HepG2 (cell line): Measurements from ENCODE around the gene CCDC170. TPM values are rescaled to one million over a fixed set of nuclear protein-coding genes. Genes with fewer than 3 reads are reported as not detected.

Source experiments
- MLX ChIP-seq: IDR thresholded peaks from 2 replicates; pipeline ENCODE4 v1.6.1; 2016
- SYNCRIP ChIP-seq: fragments of 200-400 bp; formaldehyde crosslinking; IDR thresholded peaks from 2 replicates; pipeline ENCODE4 v1.6.1; 2018; ENCODE audit warnings: mild to moderate bottlenecking, low read depth, low read length; ENCODE audit not compliant: insufficient read depth
- ZNF180 ChIP-seq: sonication (generic); formaldehyde crosslinking; IDR thresholded peaks from 2 replicates; pipeline ENCODE4 v1.4.0; 2020; ENCODE audit warnings: low read depth, missing genetic modification reagents, borderline replicate concordance
- ZNF318 ChIP-seq: sonication (generic); formaldehyde crosslinking; IDR thresholded peaks from 2 replicates; pipeline ENCODE4 v1.4.0; 2020; ENCODE audit warnings: mild to moderate bottlenecking, missing genetic modification reagents
- ZNF530 ChIP-seq: sonication (generic); formaldehyde crosslinking; IDR thresholded peaks from 2 replicates; pipeline ENCODE4 v1.5.0; 2020; ENCODE audit warnings: low read depth, mild to moderate bottlenecking, missing genetic modification reagents
- ZNF564 ChIP-seq: sonication (generic); formaldehyde crosslinking; IDR thresholded peaks from 2 replicates; pipeline ENCODE4 v1.8.1; 2023; ENCODE audit warnings: mild to moderate bottlenecking, missing genetic modification reagents
- ZNF574 ChIP-seq: sonication (generic); formaldehyde crosslinking; IDR thresholded peaks from 2 replicates; pipeline ENCODE4 v1.4.0; 2020; ENCODE audit warnings: missing genetic modification reagents
- polyA plus RNA-seq, 8 experiments: library from polyadenylated mRNA; depleted of rRNA in 3 of 8; stranded (reverse) in 7 of 8; unstranded in 1 of 8; fragments of >200 nt; fragmentation: Illumina TruSeq in 4 of 8; extraction: Trizol in 4 of 8; gene quantifications; 2 replicates each; pipeline versions ENCODE4 v1.2.1 to v1.2.3, GENCODE V29; 2011 to 2016; ENCODE audit warnings: low read depth in 4 of 8, missing spikeins in 1 of 8, mixed read lengths in 1 of 8; ENCODE audit not compliant: insufficient read depth in 1 of 8
- total RNA-seq, 5 experiments: library from RNA; depleted of rRNA; stranded (reverse); fragments of >200 nt; fragmentation: Illumina TruSeq; extraction: Trizol; gene quantifications; 2 replicates each; pipeline ENCODE4 v1.2.3, GENCODE V29; 2016; ENCODE audit warnings: low read depth in 1 of 5
- TF ChIP-seq, protein P1 (sequence below): sonication (generic); formaldehyde crosslinking; IDR thresholded peaks from 2 replicates; pipeline ENCODE4 v1.4.0; 2020; ENCODE audit warnings: mild to moderate bottlenecking, missing genetic modification reagents, borderline replicate concordance
- TF ChIP-seq, protein P2 (sequence below): sonication (generic); formaldehyde crosslinking; IDR thresholded peaks from 2 replicates; pipeline ENCODE4 v1.4.0; 2020; ENCODE audit warnings: missing genetic modification reagents, mild to moderate bottlenecking, borderline replicate concordance
- TF ChIP-seq, protein P3 (sequence below): sonication (generic); formaldehyde crosslinking; IDR thresholded peaks from 2 replicates; pipeline ENCODE4 v1.8.1; 2023; ENCODE audit warnings: mild to moderate bottlenecking, missing genetic modification reagents, borderline replicate concordance

The CCDC170 gene
- total and polyA plus RNA-seq, 2 of the 13 experiments (the other 11 are each of a cell fraction or from before 2014, with no cell fraction given), result 0.90 to 5.1 TPM

GRCh38 chr6:151494235-151494935 is 568 bp downstream of the CCDC170 start (continued):
- no peak for TF ChIP-seq ZNF318 (CRISPR knock-in tag)
- TF ChIP-seq, protein P1, sequence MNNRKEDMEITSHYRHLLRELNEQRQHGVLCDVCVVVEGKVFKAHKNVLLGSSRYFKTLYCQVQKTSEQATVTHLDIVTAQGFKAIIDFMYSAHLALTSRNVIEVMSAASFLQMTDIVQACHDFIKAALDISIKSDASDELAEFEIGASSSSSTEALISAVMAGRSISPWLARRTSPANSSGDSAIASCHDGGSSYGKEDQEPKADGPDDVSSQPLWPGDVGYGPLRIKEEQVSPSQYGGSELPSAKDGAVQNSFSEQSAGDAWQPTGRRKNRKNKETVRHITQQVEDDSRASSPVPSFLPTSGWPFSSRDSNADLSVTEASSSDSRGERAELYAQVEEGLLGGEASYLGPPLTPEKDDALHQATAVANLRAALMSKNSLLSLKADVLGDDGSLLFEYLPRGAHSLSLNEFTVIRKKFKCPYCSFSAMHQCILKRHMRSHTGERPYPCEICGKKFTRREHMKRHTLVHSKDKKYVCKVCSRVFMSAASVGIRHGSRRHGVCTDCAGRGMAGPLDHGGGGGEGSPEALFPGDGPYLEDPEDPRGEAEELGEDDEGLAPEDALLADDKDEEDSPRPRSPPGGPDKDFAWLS (CRISPR knock-in tag), result 0 out of 2 replicates have a peak, but pooled peaks have one; percentile 20
- TF ChIP-seq ZNF530, result no peak
- TF ChIP-seq, protein P2, sequence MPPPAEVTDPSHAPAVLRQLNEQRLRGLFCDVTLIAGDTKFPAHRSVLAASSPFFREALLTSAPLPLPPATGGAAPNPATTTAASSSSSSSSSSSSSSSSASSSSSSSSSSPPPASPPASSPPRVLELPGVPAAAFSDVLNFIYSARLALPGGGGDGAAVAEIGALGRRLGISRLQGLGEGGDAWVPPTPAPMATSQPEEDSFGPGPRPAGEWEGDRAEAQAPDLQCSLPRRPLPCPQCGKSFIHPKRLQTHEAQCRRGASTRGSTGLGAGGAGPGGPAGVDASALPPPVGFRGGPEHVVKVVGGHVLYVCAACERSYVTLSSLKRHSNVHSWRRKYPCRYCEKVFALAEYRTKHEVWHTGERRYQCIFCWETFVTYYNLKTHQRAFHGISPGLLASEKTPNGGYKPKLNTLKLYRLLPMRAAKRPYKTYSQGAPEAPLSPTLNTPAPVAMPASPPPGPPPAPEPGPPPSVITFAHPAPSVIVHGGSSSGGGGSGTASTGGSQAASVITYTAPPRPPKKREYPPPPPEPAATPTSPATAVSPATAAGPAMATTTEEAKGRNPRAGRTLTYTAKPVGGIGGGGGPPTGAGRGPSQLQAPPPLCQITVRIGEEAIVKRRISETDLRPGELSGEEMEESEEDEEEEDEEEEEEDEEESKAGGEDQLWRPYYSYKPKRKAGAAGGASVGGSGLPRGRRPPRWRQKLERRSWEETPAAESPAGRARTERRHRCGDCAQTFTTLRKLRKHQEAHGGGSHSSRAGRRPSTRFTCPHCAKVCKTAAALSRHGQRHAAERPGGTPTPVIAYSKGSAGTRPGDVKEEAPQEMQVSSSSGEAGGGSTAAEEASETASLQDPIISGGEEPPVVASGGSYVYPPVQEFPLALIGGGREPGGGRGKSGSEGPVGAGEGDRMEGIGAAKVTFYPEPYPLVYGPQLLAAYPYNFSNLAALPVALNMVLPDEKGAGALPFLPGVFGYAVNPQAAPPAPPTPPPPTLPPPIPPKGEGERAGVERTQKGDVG (CRISPR knock-in tag), result no peak
- TF ChIP-seq SYNCRIP, result no peak
- TF ChIP-seq ZNF574 (CRISPR knock-in tag), result peak; percentile 16; the same call in 1 of the 2 replicates
- no peak for TF ChIP-seq ZNF564 (CRISPR knock-in tag)
- TF ChIP-seq ZNF180, result no peak
- TF ChIP-seq, protein P3, sequence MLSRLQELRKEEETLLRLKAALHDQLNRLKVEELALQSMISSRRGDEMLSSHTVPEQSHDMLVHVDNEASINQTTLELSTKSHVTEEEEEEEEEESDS (CRISPR knock-in tag), result no peak
- TF ChIP-seq MLX (CRISPR knock-in tag), result no peak
